Frontal cortex (tissue), 4 donors: Measurements from ENCODE around the gene CNPY3. TPM values are rescaled to one million over a fixed set of nuclear protein-coding genes. Genes with fewer than 3 reads are reported as not detected.

Source experiments
- DNase-seq, 2 donors: peaks; one replicate each; pipeline ENCODE4 v3.0.0; 2012; ENCODE audit warnings: low spot score in 2 of 2
- FAIRE-seq: peaks from 2 replicates; lab custom pipeline; 2012; peaks lifted over from hg19 to GRCh38; lab: Jason Lieb, UNC
- total RNA-seq: library from RNA; depleted of rRNA; stranded (reverse); fragments of >200 nt; gene quantifications from one replicate; pipeline ENCODE4 v1.2.3, GENCODE V29; 2014
- donor health status: control.
- donor health status: control.
- donor health status: control.

Gene CNPY3
- total RNA-seq, 1 donor from 2014 or later: 14.7 TPM

GRCh38 chr6:42973926-42974325 is 44.6 kb downstream of the CNPY3 start:
- DNase-seq (no peak), FAIRE-seq (no peak)

GRCh38 chr6:42974919-42975505 is 45.7 kb downstream of the CNPY3 start:
- no peak for DNase-seq
- no peak for FAIRE-seq

DNA sequence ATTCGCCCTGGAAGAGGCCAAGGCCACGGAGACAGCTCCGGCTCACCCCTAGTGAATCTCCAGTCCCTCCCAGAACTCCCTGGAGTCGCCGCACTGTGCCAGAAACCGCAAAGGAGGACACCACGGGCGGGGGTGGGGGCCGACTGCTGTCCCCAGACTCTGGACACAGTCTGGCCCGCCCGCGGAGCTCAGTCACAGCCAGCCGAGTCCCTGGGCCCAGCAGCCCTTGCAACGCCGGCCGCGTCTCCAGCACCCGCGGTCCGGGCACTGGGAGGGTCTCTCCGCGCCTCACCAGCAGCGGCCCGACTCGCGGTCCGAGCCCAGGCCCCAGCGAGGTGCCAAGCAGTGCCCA is 49.2 kb downstream of the CNPY3 start:
- FAIRE-seq (no peak), DNase-seq (peak; percentile 35 to 51)

DNA sequence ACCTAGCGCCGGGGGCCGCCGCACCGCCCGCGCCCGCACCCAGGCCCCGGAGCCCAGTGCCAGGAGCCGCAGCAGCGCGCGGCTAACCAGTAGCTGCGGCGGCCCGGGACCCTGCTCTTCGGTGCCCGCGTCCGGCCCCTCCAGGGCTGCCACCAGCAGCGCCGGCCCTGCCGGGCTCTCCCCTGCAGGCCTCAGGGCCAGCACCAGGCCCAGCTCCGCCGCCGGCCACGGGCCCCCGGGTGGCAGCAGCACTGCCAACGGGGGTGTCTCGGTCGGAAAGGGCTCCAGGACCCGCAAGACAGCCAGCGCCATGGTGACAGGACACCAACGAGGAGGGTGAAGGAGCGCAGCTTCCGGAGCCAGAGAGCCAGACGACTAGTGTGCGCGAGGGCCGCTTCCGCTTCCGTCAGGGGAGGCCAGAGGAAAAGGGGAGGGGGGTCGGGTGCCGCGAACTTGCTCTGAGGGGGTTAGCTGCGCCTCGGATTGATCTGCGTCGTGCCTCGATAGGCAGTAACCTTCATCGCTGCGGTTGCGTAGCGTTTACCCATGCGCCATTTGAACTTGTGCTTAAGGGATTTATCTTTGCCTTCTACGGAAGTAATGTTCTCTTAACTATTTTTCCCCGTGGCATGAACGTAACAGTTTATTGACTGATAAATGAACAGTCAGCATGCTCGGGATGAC is 49.7 kb downstream of the CNPY3 start, which contains the start of gene PEX6:
TSS of gene PEX6 (minus strand) at position 343 of the 684 bp plus-strand sequence. CDS start at position 312, 31 bp downstream.
- DNase-seq (peak; percentile 84 to 86), FAIRE-seq (no peak)

DNA sequence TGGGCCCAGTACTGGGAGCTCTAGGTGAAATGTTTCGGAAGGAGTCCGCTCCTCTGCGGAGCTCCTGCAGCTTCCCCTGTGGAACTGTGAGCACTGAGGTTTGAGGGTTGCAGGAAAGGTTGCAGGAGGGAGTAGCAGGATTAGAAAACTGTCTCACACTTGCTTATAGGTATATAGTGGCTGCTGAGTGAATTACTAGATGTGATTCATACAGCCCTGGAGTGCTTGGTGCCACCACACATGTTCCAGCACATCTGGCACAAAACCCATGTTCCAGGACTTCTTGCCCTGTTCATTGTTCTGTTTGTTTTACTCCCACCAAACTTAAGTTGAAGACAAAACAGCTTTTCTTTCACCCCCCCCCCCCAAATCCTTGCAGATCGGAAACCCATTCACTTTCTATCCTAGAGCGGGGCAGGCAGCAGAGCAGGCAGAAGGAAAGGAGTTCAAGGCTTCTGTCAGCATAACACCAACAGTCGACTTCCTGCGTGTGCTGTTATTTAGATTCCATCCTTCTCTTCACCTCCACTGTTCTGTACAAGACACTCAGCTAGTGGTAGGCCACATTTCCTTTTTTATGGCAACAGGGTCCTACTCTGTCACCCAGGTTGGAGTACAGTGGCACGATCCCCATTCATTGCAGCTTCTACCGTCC is 50.4 kb downstream of the CNPY3 start:
- DNase-seq (peak in 1 of 2 donors; percentile 48), FAIRE-seq (no peak)

- DNase-seq (no peak), FAIRE-seq (no peak)
Observed at GRCh38 chr6:42981836-42982235, 52.6 kb downstream of the CNPY3 start.

DNA sequence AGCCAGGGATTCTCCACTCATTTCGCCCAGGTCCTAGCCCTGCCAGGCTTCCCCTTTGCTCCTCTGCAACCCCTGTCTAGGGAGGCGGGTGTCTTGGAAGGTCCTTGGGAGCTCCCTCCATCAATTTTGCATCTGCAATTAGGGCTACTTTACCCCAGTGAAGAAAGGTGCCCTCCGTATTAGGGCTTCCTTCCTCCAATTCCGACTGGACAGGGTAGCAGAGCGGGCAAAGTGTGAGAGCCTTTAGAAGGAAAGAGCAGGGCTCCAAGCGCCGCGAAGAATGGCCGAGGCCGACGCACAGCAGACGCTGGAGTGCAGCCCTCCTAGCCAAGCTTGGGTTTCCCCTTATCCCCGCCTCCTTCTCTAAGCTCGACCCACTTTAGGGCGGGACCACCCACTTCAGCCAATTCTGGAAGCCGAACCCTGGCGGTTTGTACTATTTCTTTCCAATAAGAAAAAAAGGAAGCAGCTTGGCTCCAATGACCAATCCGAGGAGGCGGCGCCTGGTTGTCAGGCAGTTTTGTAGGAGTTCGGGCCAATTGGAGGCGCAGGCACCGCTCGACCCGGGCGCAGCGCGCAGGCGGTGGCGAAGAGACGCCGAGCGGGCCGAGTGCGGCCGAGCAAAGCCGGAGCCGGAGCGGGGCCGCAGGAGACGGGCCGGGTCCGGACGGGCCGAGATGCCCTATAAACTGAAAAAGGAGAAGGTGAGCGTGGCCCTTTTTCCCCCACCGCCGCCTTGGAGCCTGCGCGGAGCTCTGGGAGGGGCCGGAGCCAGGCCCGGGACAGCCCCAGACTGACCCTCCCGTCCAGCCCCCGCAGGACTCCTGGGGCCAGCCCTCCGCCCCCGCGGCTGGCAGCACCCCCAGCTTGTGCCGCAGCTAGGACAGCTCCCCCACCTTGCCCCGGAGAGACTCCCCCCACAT is 55.0 kb downstream of the CNPY3 start, which contains the start of gene PPP2R5D:
TSS of gene PPP2R5D (plus strand) at position 570 of the 923 bp plus-strand sequence. CDS start at position 678, 108 bp downstream.
- peak; percentile 96 to 97 for DNase-seq
- peak; percentile 68 for FAIRE-seq

GRCh38 chr6:42984924-42985475 is 55.7 kb downstream of the CNPY3 start:
- FAIRE-seq (no peak), DNase-seq (no peak)

DNA sequence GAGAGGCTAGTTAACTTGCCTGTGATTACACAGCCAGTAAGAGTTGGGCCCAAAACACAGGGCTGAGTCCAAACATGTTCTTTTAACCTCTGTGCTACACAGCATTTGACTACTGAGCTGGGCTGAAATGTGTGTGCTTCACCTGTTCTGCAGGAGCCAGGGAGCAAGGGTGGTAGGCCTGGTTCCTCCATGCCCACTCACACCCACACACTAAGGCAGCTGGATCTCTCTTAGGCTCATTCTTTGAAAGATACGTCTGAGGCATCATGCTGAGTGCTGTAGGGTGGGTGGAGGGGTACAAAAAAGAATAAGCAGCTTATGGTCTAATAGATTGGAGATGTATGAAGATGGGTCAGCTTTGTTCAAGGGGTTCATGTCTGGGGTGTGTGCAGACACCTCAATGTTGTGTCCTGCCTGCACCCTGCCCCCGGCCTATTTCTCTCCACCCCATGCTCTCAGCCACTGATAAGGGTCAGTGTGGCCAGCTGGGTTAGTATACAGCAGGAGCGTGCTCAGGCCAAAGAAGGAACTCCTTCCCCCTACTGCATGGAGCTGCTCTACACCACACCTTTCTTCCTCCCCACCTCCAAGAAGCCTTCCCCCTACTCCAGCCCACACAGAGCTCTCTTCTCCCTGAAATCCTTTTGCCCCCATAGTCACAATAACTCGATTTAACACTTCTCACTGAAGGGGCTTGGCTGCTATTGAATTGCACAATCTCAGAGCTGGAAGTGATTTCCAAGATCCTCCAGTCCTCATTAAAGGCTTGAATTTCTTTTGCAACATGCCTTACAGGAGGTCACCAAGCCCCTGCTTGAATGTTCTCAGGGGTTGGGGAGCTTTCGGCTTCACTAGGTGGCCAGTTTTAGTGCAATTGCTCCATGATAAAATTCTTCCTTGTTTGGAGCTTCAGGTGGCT is 58.5 kb downstream of the CNPY3 start:
- DNase-seq (no peak), FAIRE-seq (no peak)

- FAIRE-seq (no peak), DNase-seq (no peak)
Observed at GRCh38 chr6:42988486-42989020, 59.3 kb downstream of the CNPY3 start.

Other genes starting within 250 kb of the CNPY3 start
- gene PRPH2, start 206.9 kb upstream of the CNPY3 start, total RNA-seq: 6.1 TPM
- gene TBCC, start 183.4 kb upstream of the CNPY3 start, total RNA-seq: 79.1 TPM
- gene BICRAL, start 147.4 kb upstream of the CNPY3 start, total RNA-seq: 23.2 TPM
- 157 TPM for gene RPL7L1, start 49.9 kb upstream of the CNPY3 start, total RNA-seq
- not detected for gene PTCRA, start 13.4 kb upstream of the CNPY3 start, total RNA-seq
- gene GNMT, start 31.3 kb downstream of the CNPY3 start, total RNA-seq: not detected
- 25.3 TPM for gene PEX6, start 49.7 kb downstream of the CNPY3 start, total RNA-seq
- 37.5 TPM for gene PPP2R5D, start 55.1 kb downstream of the CNPY3 start, total RNA-seq
- gene MEA1, start 84.5 kb downstream of the CNPY3 start, total RNA-seq: 31.4 TPM
- 164 TPM for gene KLHDC3, start 84.8 kb downstream of the CNPY3 start, total RNA-seq
- gene RRP36, start 92.1 kb downstream of the CNPY3 start, total RNA-seq: 60.3 TPM
- 12.6 TPM for gene CUL7, start 124.4 kb downstream of the CNPY3 start, total RNA-seq
- gene MRPL2, start 130.0 kb downstream of the CNPY3 start, total RNA-seq: 8.2 TPM
- 18.8 TPM for gene KLC4, start 130.2 kb downstream of the CNPY3 start, total RNA-seq
- gene PTK7, start 146.8 kb downstream of the CNPY3 start, total RNA-seq: 16.7 TPM
- gene SRF, start 241.8 kb downstream of the CNPY3 start, total RNA-seq: 9.8 TPM